ENCODE measurements around the gene TMPRSS12. TPM values are rescaled to one million over a fixed set of nuclear protein-coding genes. Genes with fewer than 3 reads are reported as not detected.

Gene TMPRSS12
- total and polyA plus RNA-seq, 9 of the 15 experiments (the other 6 are each of a cell fraction or from before 2014, with no cell fraction given), result 0.04 TPM; not detected in 8

DNA sequence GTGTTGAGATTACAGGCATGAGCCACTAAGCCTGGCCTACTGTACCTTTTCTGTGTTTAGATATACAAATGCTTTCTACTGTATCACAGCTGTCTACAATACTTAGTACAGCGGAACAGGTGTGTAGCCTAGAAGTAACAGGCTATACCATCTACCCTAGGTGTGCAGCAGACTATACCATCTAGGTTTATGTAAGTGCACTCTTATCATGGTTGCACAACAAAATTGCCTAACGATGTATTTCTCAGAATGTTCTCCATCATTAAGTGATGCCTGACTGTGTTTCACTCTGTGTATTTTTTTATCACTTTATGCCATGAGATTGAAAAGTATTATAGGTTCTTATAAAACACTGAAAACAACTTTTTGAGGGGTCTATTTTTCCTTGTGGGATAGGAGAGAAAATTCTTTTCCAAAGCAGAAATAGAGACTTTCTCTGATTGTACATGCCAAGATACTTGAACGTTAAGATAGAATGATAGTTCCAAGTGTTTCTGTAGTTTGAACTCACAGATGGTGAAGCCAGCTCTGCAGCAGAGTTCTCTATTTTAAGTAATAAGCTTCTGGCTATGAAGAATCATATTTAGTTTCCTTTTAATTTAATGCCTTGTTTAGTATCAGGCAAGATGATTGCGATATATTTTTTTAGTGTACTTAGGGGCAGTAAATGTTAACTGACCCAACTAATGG lies 17.0 kb downstream of the TMPRSS12 start:
- DNase-seq (ENCODE audit: extremely low read depth in 1 of 4, low spot score in 3 of 4) (no peak), FAIRE-seq (no peak), ATAC-seq (peak; percentile 37; the same call in 2 of the 3 replicates)
- CTCF ChIA-PET (ENCODE audit: low intra/inter-chr PET ratio), result no interaction called here
- no peaks in the 10 kb centered on the region for H3K36me3 ChIP-seq (ENCODE audit: control insufficient read depth, insufficient read depth, low read length)
- H3K27ac ChIP-seq (ENCODE audit: extremely low read depth, low read depth, low read length), result no peak overlapping the region
- H3K9me1 ChIP-seq (ENCODE audit: control insufficient read depth, insufficient read depth, low read length), result no peaks in the 10 kb centered on the region
- H3K9me3 ChIP-seq (replicated peaks; ENCODE audit: control insufficient read depth, insufficient read depth, low read depth, low read length), result no peaks in the 10 kb centered on the region; the same call in 1 of the 2 replicates
- in situ Hi-C loops (cut with MboI), result no loop called here
- POLR2A ChIA-PET, result interaction anchor here (0.7 to 1.6 kb wide), 3 partner anchors 10 to 22 kb away, joined by 3 read pairs; no protein-coding TSS in a partner anchor
- TF ChIP-seq CEBPB (tag; IDR thresholded peaks at IDR 0.05) (peak; percentile 83), GATAD2B (IDR thresholded peaks at IDR 0.05; ENCODE audit: borderline replicate concordance) (no peak), SMARCA5 (IDR thresholded peaks at IDR 0.05) (no peak), POLR3G (IDR thresholded peaks at IDR 0.05; ENCODE audit: extremely low read depth, insufficient read length, insufficient replicate concordance) (no peak), U2AF2 (optimal IDR thresholded peaks at IDR 0.05; ENCODE audit: low read depth, low read length) (no peak), SMAD3 (CRISPR knock-in tag; conservative IDR thresholded peaks at IDR 0.05) (no peak)
- TF ChIP-seq, protein P1, sequence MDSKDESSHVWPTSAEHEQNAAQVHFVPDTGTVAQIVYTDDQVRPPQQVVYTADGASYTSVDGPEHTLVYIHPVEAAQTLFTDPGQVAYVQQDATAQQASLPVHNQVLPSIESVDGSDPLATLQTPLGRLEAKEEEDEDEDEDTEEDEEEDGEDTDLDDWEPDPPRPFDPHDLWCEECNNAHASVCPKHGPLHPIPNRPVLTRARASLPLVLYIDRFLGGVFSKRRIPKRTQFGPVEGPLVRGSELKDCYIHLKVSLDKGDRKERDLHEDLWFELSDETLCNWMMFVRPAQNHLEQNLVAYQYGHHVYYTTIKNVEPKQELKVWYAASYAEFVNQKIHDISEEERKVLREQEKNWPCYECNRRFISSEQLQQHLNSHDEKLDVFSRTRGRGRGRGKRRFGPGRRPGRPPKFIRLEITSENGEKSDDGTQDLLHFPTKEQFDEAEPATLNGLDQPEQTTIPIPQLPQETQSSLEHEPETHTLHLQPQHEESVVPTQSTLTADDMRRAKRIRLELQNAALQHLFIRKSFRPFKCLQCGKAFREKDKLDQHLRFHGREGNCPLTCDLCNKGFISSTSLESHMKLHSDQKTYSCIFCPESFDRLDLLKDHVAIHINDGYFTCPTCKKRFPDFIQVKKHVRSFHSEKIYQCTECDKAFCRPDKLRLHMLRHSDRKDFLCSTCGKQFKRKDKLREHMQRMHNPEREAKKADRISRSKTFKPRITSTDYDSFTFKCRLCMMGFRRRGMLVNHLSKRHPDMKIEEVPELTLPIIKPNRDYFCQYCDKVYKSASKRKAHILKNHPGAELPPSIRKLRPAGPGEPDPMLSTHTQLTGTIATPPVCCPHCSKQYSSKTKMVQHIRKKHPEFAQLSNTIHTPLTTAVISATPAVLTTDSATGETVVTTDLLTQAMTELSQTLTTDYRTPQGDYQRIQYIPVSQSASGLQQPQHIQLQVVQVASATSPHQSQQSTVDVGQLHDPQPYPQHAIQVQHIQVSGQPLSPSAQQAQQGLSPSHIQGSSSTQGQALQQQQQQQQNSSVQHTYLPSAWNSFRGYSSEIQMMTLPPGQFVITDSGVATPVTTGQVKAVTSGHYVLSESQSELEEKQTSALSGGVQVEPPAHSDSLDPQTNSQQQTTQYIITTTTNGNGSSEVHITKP (IDR thresholded peaks at IDR 0.05; ENCODE audit: partially characterized antibody), result peak; percentile 92
- H3K4me3 ChIP-seq, result no peak overlapping the region
- BruUV-seq (replicated peaks), result no TSS peak
- H2AFZ ChIP-seq (ENCODE audit: low read depth, low read length), result 0 out of 2 replicates have a peak overlapping the region, but pooled peaks have one; percentile 7
- H3K27me3 ChIP-seq (ENCODE audit: control insufficient read depth in 2 of 2, insufficient read depth in 2 of 2, low read length in 2 of 2), result no peaks in the 10 kb centered on the region
- intact Hi-C loops (cut with micrococcal nuclease), result no loop called here
- WGBS (ENCODE audit: insufficient coverage, low coverage, missing lambda C conversion rate), result 30% methylated on average over 4 of the region's 4 CpGs
- no peaks in the 10 kb centered on the region for H4K20me1 ChIP-seq (replicated peaks; ENCODE audit: control insufficient read depth, insufficient read depth, low read length)
- H3K9ac ChIP-seq (ENCODE audit: insufficient read depth in 1 of 2, low read depth in 2 of 2, low read length in 2 of 2), result no peak overlapping the region
- H3K4me1 ChIP-seq (replicated peaks in 1 of 2; ENCODE audit: control insufficient read depth in 2 of 2, insufficient read depth in 2 of 2, low read length in 2 of 2), result peaks cover 7 to 10% of the 10 kb centered on the region in 2 experiments; a peak in 3 of 5 replicates
- H3K79me2 ChIP-seq (ENCODE audit: control insufficient read depth, insufficient read depth, low read length), result no peaks in the 10 kb centered on the region
- H3K4me2 ChIP-seq (ENCODE audit: insufficient read depth, low read length), result no peak overlapping the region
